Fibroblast of the conjunctiva (primary cell): ENCODE measurements around the gene SIRT7.

ENCODE experiments used
- DNase-seq: peaks from one replicate; pipeline ENCODE4 v3.0.0-alpha.2; 2010; ENCODE audit warnings: low read depth

The SIRT7 gene, protein sequence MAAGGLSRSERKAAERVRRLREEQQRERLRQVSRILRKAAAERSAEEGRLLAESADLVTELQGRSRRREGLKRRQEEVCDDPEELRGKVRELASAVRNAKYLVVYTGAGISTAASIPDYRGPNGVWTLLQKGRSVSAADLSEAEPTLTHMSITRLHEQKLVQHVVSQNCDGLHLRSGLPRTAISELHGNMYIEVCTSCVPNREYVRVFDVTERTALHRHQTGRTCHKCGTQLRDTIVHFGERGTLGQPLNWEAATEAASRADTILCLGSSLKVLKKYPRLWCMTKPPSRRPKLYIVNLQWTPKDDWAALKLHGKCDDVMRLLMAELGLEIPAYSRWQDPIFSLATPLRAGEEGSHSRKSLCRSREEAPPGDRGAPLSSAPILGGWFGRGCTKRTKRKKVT

DNA sequence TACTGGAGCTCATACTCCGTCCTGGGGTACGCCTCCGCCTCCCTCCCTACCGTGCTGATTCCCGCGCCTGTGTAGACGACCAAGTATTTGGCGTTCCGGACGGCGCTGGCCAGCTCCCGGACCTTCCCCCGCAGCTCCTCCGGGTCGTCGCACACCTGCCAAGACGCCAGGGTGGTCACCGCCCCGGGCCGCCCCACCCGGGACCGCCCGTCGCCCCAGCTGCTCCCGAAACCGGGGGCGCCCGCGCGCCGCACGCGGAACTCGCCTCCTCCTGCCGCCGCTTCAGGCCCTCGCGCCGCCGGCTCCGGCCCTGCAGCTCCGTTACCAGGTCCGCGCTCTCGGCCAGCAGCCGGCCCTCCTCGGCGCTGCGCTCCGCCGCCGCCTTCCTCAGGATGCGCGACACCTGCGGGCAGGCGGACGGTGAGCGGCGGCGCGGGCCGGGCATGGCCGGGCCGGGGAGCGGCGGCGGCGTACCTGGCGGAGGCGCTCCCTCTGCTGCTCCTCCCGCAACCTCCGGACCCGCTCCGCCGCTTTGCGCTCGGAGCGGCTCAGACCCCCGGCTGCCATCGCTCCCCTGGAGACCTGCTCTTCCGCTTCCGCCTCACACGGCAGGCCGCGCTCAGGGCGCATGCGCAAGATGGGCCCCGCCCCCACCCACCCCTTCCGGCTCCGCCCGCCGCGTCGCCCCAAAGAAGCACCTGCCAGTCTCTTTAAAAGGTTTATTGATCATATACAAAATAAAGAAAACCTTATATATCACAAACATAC lies at the start of gene SIRT7:
SIRT7 (minus strand) TSS at position 612 of the 768 bp plus-strand sequence; CDS start at position 567, 45 bp downstream.
- DNase-seq, result peak; percentile 42

- no peak for DNase-seq
Observed at GRCh38 chr17:81967244-81967532, 49.2 kb upstream of the SIRT7 start.

- peak; percentile 30 for DNase-seq
Observed at GRCh38 chr17:81966343-81967243, 48.6 kb upstream of the SIRT7 start.

DNA sequence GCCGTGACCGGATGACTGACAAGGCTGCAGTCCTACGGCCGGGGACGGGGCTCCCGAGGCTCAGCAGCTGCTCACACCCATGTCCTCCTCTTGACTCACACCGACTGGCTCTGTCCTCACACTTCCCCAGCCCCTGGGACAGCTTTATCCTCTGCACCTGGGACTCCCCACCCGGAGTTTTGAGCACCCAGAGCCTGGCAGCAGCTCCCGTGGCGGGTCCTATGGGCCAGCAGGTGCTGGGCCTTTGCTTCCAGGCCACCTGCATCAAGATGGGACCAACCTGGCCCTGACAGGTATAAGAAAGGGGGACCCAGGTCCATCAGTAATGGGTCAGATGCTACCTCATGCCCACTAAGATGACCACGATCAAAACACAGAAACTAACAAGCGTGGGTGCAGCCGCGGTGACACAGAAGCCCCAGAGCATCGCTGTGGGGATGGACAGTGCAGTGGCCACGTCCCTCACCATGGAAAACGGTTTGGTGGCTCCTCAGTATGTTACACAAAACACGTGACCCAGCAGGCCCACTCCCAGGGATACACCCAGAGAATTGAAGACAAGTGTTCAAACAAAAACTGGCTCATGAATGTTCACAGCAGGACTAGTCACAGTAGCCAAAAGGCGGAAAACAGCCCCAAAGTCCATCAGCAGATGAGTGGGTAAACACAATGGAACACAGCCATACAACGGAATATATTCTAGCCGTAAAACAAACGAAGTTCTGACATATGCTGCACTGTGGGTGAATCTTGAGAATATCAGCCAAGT lies 46.3 kb upstream of the SIRT7 start:
- DNase-seq, result no peak

DNA sequence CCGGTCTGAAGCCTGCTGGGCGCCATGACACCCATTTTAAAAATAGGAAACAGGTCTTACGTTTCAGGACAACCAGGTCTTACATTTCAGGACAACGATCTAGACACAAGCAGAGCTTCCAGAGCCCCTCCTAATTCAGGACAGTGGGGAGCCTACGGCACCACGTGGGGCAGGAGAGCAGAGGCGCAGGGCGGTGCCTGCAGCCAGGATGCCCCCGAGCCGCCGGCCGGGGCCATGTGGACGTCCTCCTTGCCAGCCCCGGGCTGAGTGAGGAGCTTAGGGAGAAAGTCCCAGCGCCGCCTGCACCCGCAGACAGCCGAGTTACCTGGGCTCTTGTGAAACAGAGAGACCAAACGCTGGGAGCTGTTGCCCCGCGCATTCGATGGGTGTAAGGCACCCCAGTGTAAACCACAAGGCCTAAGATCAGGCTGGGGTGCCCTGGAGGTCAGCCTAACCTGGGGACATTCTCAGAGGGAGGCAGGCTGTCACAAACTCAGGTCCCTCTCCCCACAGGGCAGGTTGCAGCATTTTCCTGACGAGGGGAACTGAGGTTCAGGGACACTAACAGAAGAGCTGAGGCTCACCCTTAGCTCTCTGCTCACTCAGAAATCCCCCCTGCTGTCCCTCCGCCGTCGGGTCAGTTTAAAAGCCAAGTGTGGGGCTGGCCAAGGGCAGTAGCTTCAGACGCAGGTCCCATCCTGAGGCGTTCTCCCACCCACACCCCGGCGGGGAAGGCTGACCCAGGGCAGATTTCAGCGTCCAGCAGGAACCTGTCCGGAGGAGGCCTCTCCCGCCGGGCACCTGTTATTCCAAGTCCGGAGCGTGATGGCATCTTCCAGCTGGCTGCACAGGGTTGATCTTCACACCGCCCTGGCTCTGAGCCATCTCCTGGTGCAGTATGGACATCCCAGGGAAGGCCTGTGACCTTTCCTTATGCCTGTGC lies 44.8 kb upstream of the SIRT7 start:
- DNase-seq, result no peak

GRCh38 chr17:81961521-81962498 lies 43.8 kb upstream of the SIRT7 start:
- no peak for DNase-seq

DNA sequence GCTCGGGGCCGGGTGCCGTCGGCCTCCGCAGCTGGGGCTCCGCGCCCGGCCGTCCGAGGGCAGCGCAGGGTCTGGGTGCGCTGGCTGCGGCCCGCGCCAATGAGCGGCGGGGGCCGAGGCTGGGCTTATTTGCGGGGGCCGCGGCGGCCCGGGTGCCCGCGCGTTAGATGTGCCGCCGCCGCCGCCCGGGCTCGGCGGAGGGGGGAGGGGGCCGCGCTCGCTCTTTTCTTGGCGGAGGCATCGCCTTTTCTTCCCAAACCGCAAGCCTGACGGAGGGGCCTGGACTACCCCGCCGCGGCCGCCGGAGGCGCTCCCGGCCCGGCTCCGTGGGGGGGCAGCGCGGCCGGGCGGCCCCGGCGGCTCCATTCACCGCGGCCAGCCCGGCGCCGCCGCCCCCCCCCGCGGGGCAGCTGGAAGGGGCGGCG lies 43.1 kb upstream of the SIRT7 start, which contains the start of gene NOTUM:
NOTUM (minus strand) TSS at position 101 of the 425 bp plus-strand sequence. CDS start 278 bp downstream, outside the sequence.
- no peak for DNase-seq

DNA sequence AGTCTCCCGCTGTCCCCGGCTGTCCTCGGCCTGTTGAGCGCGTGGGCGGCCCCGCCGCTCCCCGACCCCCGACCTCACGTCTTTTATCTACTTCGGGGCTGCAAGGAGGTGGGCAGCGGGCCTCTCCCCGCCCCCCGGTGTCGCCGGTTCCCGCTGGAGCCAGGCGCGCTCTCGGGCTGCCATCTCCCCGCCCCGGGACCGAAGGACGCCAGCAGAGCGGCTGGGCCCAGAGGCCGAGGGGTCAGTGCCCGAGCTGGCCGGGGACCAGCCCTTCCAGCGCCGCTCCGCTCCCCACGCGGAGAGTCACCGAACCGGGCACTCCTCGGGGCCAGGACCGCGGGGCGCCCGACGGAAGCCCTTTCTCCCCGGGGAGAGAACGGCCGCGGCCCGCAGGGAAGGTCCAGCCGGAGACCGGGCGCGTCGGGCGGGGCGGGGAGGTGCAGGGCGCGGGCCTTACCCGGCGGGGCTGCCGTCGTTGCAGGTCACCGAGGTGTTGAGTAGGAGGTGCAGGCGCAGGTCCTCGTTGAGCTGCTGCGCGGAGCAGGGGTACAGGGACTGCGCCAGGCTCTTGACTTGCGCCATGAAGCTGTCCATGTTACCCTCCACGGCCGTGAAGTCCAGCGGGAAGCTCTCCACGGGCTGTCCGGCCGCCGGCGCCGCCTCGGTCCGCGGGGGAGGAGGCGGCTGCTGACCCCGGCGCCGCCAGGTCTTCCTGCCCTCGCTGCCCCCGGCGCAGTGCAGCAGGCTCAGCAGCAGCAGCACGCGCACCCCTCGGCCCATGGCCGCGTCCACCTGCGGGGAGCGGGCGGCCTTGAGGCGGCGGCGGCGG lies 42.4 kb upstream of the SIRT7 start:
- DNase-seq, result no peak

DNA sequence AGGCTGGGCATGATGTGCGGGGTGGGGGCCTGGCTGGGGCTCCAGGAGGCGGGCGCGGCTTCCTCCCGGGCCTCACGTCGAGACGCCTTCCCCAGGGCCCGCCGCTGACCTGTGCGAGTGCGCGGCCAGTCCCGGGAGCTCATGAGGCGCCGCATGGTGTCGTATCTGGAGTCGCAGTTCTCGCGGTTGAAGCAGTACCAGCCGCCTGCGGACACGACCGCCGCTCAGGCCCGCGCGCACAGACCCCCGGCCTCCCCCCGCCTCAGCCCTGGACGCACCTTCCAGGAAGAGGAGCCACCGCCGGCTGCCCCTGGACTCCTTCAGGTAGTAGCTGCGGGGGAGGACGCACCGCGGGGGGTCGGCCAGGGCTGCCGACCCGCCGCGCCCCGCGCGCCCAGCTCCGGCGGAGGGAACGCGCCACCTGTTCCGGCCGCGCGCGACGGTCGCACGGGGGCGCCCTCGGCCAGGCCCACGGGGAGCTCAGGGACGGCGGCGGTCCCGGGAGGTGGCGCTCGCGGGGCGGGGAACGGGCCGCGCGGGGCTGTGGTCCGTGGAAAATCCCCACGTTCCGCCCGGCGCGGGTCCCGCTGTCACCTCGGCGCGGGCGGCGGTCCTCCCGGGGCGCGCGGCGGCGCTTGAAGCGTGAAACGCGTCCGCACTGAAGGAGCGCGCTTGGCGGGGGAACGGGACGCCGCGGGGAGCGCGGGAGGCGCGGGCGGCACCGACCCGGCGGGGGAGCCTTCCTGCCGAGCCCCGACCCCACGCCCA lies 41.6 kb upstream of the SIRT7 start:
- no peak for DNase-seq

GRCh38 chr17:81958633-81959342 lies 40.8 kb upstream of the SIRT7 start:
- no peak for DNase-seq

- DNase-seq, result no peak
Observed at GRCh38 chr17:81957691-81958432, 39.9 kb upstream of the SIRT7 start.

GRCh38 chr17:81956607-81957589 lies 38.9 kb upstream of the SIRT7 start:
- DNase-seq, result no peak

DNA sequence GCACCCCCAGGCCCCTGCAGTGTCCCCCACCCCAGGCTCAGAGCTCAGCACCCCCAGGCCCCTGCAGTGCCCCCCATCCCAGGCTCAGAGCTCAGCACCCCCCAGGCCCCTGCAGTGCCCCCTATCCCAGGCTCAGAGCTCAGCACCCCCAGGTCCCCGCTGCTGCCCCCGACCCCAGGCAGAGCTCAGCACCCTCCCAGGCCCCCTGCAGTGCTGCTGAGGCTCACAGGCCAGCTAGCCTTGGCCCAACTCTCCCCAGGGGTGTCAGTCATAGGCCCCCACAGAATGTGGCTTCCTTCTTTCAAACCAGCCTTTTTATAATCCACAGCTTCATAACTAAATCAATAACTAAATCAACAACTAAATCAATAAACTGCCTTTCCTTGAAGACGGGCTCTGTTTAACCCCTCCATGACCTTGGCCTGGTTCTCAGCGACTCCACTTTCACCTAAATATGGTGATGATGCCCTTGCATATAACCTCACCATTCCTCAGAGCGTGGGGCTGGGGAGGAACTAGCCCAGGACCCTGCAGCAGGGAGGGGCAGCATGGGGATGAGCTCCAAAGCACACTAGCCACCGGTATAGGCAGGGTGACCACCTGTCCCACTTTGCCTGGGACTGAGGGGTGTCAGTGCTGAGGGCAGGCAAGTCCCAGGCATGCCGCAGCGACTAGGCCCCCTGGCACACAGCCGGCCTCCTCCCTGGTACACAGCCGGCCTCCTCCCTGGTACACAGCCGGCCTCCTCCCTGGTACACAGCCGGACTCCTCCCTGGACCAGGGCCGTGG lies 38.0 kb upstream of the SIRT7 start:
- DNase-seq, result no peak
